ENCODE measurements around the gene SPTBN4. TPM values are rescaled to one million over a fixed set of nuclear protein-coding genes. Genes with fewer than 3 reads are reported as not detected.
A peak's percentile ranks its signal among the peaks of the same experiment; 100 is the strongest.

Gene SPTBN4
- total RNA-seq, 2 donors from 2014 or later, result 0.79 to 2.0 TPM

DNA sequence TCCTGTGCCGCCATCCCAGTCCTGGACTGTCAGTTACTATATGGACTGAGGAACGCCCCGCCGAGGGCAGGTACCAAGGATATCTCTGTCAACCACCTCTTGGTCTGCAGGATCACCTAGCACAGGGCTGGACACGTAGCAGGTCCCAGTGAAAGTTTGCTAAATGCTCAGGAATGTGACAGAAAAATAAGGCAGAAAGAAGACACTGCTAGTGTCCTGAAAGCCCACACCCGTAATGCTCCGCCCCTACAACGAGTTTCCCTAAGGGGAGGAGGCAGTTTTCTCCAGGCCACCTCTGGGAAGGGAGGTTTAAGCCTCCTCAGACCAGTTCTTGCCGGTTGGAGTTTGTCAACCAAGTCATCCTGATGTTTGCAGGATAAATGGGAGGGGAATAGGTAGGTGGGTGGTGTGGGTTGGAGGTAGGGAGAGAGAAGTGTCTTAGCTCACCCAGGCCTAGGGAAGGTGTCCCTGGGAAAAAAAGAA lies 21.0 kb upstream of the SPTBN4 start:
- DNase-seq, result peak; percentile 76
- no peak overlapping the region for H3K27ac ChIP-seq (ENCODE audit: low read depth, low read length)
- H3K9me3 Mint-ChIP-seq, result no peaks in the 10 kb centered on the region
- H3K9me3 ChIP-seq (ENCODE audit: control insufficient read depth, low read length), result no peaks in the 10 kb centered on the region
- no peaks in the 10 kb centered on the region for H3K27me3 ChIP-seq (ENCODE audit: control insufficient read depth, insufficient read depth, low read length, poor library complexity, severe bottlenecking)
- H3K4me3 Mint-ChIP-seq, result peak overlapping the region; percentile 22
- no peak overlapping the region for H3K4me3 ChIP-seq (ENCODE audit: low read length)
- TF ChIP-seq, protein P1, sequence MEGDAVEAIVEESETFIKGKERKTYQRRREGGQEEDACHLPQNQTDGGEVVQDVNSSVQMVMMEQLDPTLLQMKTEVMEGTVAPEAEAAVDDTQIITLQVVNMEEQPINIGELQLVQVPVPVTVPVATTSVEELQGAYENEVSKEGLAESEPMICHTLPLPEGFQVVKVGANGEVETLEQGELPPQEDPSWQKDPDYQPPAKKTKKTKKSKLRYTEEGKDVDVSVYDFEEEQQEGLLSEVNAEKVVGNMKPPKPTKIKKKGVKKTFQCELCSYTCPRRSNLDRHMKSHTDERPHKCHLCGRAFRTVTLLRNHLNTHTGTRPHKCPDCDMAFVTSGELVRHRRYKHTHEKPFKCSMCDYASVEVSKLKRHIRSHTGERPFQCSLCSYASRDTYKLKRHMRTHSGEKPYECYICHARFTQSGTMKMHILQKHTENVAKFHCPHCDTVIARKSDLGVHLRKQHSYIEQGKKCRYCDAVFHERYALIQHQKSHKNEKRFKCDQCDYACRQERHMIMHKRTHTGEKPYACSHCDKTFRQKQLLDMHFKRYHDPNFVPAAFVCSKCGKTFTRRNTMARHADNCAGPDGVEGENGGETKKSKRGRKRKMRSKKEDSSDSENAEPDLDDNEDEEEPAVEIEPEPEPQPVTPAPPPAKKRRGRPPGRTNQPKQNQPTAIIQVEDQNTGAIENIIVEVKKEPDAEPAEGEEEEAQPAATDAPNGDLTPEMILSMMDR (conservative IDR thresholded peaks at IDR 0.05), result no peak
- 70 to 84% methylated on average over 7 to 9 of the region's 9 CpGs for WGBS, 2 experiments (ENCODE audit: insufficient coverage in 1 of 2, insufficient read length in 1 of 2)
- peaks cover 28% of the 10 kb centered on the region for H3K4me1 Mint-ChIP-seq
- no peak overlapping the region for H3K9ac ChIP-seq (ENCODE audit: extremely low read depth, low read length, poor library complexity, severe bottlenecking)
- H3K27ac Mint-ChIP-seq, result peak overlapping the region; percentile 92
- peaks cover 20% of the 10 kb centered on the region for H3K36me3 ChIP-seq (ENCODE audit: control insufficient read depth, insufficient read depth, low read length)
- peaks cover 31% of the 10 kb centered on the region for H3K36me3 Mint-ChIP-seq (ENCODE audit: low read depth)
- no peaks in the 10 kb centered on the region for H3K27me3 Mint-ChIP-seq (ENCODE audit: insufficient read depth)
- H3K4me1 ChIP-seq (ENCODE audit: control insufficient read depth, insufficient read depth, low read length), result peaks cover 4% of the 10 kb centered on the region

DNA sequence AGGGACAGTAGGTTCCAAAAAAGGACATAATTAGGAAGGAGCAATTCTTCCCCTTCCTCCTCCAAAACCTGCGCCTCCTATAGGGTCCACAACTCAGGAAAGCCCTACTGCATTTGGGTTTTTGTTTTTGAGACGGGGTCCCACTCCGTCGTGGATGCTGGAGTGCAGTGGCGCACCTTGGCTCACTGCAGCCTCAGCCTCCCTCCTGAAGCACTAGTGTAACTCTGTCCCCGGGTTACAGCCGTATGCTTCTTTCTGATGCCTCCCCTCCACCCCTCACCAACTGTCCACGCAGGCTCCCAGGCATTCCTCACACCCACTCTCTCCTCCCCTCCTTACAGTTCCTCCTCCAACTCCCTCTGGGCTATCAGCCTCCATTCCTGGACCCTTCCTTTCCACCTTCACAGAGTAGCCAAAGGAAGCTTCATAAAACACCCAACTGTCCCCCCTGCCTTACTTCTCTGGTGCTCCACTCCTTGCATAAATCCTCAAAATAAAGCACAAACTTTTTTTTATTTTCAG lies 20.5 kb upstream of the SPTBN4 start:
- Histone ChIP-seq H3K36me3 (ENCODE audit: control insufficient read depth, insufficient read depth, low read length) (peaks cover 15% of the 10 kb centered on the region), H3K9ac (ENCODE audit: extremely low read depth, low read length, poor library complexity, severe bottlenecking) (no peak overlapping the region), H3K4me1 (ENCODE audit: control insufficient read depth, insufficient read depth, low read length) (peaks cover 4% of the 10 kb centered on the region), H3K4me3 (ENCODE audit: low read length) (no peak overlapping the region), H3K9me3 (ENCODE audit: control insufficient read depth, low read length) (no peaks in the 10 kb centered on the region), H3K27me3 (ENCODE audit: control insufficient read depth, insufficient read depth, low read length, poor library complexity, severe bottlenecking) (no peaks in the 10 kb centered on the region), H3K27ac (ENCODE audit: low read depth, low read length) (no peak overlapping the region)
- Mint-ChIP-seq H3K27ac (peak overlapping the region; percentile 92), H3K36me3 (ENCODE audit: low read depth) (peaks cover 28% of the 10 kb centered on the region), H3K4me3 (no peak overlapping the region), H3K4me1 (peaks cover 28% of the 10 kb centered on the region), H3K9me3 (no peaks in the 10 kb centered on the region), H3K27me3 (ENCODE audit: insufficient read depth) (no peaks in the 10 kb centered on the region)
- TF ChIP-seq, protein P1 (conservative IDR thresholded peaks at IDR 0.05), result no peak
- 90% methylated on average over 5 to 8 of the region's 8 CpGs for WGBS, 2 experiments (ENCODE audit: insufficient coverage in 1 of 2, insufficient read length in 1 of 2)
- no peak for DNase-seq

DNA sequence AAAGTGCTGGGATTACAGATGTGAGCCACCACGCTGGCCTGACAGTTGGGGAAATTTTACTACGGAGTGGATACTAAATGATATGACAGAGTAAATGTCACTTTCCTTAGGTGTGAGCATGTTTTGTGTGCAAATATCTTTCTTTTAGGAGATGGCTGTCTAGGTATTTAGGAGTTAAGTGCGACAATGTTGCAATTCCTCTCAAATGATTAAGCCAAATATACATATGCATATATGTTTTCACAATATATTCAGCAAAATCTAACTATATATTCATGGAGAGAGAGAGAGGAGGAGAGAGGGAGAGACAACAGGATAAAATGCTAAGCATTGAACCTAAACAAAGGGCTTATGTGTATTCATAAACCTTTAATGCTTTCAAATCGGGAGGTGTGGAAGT lies 17.3 kb upstream of the SPTBN4 start:
- Mint-ChIP-seq H3K27me3 (ENCODE audit: insufficient read depth) (no peaks in the 10 kb centered on the region), H3K27ac (no peak overlapping the region), H3K9me3 (no peaks in the 10 kb centered on the region), H3K4me1 (peaks cover 17% of the 10 kb centered on the region), H3K36me3 (ENCODE audit: low read depth) (peaks cover 11% of the 10 kb centered on the region), H3K4me3 (no peak overlapping the region)
- H3K9ac ChIP-seq (ENCODE audit: extremely low read depth, low read length, poor library complexity, severe bottlenecking), result no peak overlapping the region
- TF ChIP-seq, protein P1 (conservative IDR thresholded peaks at IDR 0.05), result no peak
- peaks cover 4% of the 10 kb centered on the region for H3K4me1 ChIP-seq (ENCODE audit: control insufficient read depth, insufficient read depth, low read length)
- no peak overlapping the region for H3K27ac ChIP-seq (ENCODE audit: low read depth, low read length)
- H3K9me3 ChIP-seq (ENCODE audit: control insufficient read depth, low read length), result no peaks in the 10 kb centered on the region
- H3K36me3 ChIP-seq (ENCODE audit: control insufficient read depth, insufficient read depth, low read length), result no peaks in the 10 kb centered on the region
- no peak overlapping the region for H3K4me3 ChIP-seq (ENCODE audit: low read length)
- no peaks in the 10 kb centered on the region for H3K27me3 ChIP-seq (ENCODE audit: control insufficient read depth, insufficient read depth, low read length, poor library complexity, severe bottlenecking)
- WGBS, 2 experiments (ENCODE audit: insufficient coverage in 1 of 2, insufficient read length in 1 of 2), result 93 to 96% methylated on average over 3 of the region's 4 CpGs
- DNase-seq, result no peak

Data from endodermal cell (in vitro differentiated cells).